Tibial nerve (tissue), 4 donors: ENCODE measurements around the gene SQOR. TPM values are rescaled to one million over a fixed set of nuclear protein-coding genes. Genes with fewer than 3 reads are reported as not detected.
A peak's percentile ranks its signal among the peaks of the same experiment; 100 is the strongest.

Experiments
- DNase-seq, 2 donors: peaks; one replicate each; pipeline ENCODE4 v3.0.0-alpha.2; 2019; ENCODE audit warnings: low spot score in 2 of 2
- H3K27ac ChIP-seq, 4 donors: fragments of 200-600 bp; sonication (generic) in 3 of 4; one replicate each; pipeline ENCODE4 v1.5.1; 2017 to 2019; ENCODE audit warnings: mild to moderate bottlenecking in 1 of 4
- H3K27me3 ChIP-seq, 2 donors: fragments of 200-600 bp; sonication (generic) in 1 of 2; one replicate each; pipeline versions ENCODE4 v1.5.1 to v1.6.0; 2017 to 2019
- H3K36me3 ChIP-seq, 3 donors: fragments of 200-600 bp; sonication (generic); one replicate each; pipeline ENCODE4 v1.5.1; 2018 to 2019
- H3K4me1 ChIP-seq, 4 donors: fragments of 200-600 bp; sonication (generic) in 3 of 4; one replicate each; pipeline ENCODE4 v1.5.1; 2017 to 2019
- H3K4me3 ChIP-seq, 4 donors: fragments of 200-600 bp; sonication (generic) in 3 of 4; one replicate each; pipeline ENCODE4 v1.5.1; 2017 to 2019; ENCODE audit warnings: mild to moderate bottlenecking in 1 of 4, moderate library complexity in 1 of 4
- H3K9me3 ChIP-seq, 4 donors: fragments of 200-600 bp; sonication (generic) in 3 of 4; one replicate each; pipeline ENCODE4 v1.5.1; 2017 to 2019
- EP300 ChIP-seq, 2 donors: sonication (generic); formaldehyde crosslinking; IDR thresholded peaks; one replicate each; pipeline ENCODE4 v1.6.1; 2017; ENCODE audit warnings: antibody characterized with exemption in 2 of 2, mild to moderate bottlenecking in 1 of 2
- POLR2A ChIP-seq, 2 donors: fragments of 450-650 bp; IDR thresholded peaks; one replicate each; pipeline ENCODE4 v1.6.1; 2017; ENCODE audit warnings: antibody characterized with exemption in 2 of 2, mild to moderate bottlenecking in 2 of 2, moderate library complexity in 2 of 2
- WGBS, 2 donors: methylation state at CpG; one replicate each; pipeline ENCODE4 v1.1.5; 2018; 5-methylcytosine and 5-hydroxymethylcytosine counted together
- total RNA-seq, 4 donors: library from RNA; depleted of rRNA; stranded (reverse); fragments of >200 nt; gene quantifications; one replicate each; pipeline ENCODE4 v1.1.0, GENCODE V29; 2016
- TF ChIP-seq, protein P1 (sequence below), 5 experiments: fragments of 200-600 bp in 3 of 5; fragments of 450-650 bp in 2 of 5; sonication (generic) in 3 of 5; IDR thresholded peaks; one replicate each; pipeline ENCODE4 v1.5.1; 2016 to 2019; ENCODE audit warnings: antibody characterized with exemption in 5 of 5, mild to moderate bottlenecking in 3 of 5, moderate library complexity in 2 of 5

The SQOR gene
- 10 to 100 TPM; 50.4 to 96.1 (median 60.2) TPM for total RNA-seq

DNA sequence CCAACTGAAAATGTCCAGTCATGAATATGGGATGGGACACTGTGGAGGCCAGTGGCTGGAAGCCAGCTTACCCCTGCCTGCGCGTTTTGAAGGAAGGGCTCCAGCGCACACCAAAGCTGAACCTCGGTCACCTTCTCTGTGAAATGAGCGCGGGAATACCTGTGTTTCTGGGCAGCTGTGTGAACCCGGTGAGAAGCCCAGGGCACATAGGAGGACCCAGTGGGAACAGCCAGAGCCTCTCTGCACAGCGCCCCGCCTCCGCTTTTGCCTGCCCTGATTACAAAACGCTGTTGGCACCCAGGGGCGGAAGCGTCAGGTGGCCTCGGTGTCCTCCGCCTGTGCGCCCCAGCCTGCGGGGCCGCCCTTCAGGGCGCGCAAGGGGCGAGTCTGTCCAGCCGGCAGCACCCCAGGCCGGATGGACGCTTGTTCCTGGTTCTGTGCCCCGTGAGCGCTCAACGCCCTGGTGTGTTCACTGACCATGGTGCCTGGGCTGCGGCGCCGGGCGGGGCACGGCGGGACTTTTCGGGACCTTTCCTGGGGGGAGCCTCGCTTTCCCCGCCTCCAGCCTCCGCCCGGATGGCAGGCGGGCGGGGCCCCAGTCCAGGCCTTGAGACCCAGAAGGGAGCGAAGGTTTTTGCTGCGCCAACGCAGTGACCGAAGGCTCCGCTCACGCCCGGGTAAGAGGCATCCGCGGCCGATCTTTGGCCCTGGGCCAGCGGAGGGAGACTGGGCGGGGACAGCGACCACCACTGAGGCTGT is at the start of gene SQOR:
TSS of gene SQOR (plus strand) at position 598 of the 759 bp plus-strand sequence. CDS start 23,895 bp downstream, outside the sequence.
- Histone ChIP-seq H3K4me1 (peaks cover 0 to 47% (median 22%) of the 10 kb centered on the region in 4 donors), H3K27me3 (no peaks in the 10 kb centered on the region), H3K4me3 (peak within 1 kb of the TSS; percentile 66 to 73 (median 69)), H3K9me3 (no peaks in the 10 kb centered on the region), H3K36me3 (no peaks in the 10 kb centered on the region), H3K27ac (peak within 1 kb of the TSS; percentile 81 to 92 (median 87))
- 3% methylated on average over 27 to 41 of the region's 53 CpGs for WGBS, 2 donors
- TF ChIP-seq EP300 (IDR thresholded peaks at IDR 0.05): peak; percentile 23 to 87
- peak; percentile 29 to 74 for TF ChIP-seq POLR2A (IDR thresholded peaks at IDR 0.05)
- TF ChIP-seq, protein P1, sequence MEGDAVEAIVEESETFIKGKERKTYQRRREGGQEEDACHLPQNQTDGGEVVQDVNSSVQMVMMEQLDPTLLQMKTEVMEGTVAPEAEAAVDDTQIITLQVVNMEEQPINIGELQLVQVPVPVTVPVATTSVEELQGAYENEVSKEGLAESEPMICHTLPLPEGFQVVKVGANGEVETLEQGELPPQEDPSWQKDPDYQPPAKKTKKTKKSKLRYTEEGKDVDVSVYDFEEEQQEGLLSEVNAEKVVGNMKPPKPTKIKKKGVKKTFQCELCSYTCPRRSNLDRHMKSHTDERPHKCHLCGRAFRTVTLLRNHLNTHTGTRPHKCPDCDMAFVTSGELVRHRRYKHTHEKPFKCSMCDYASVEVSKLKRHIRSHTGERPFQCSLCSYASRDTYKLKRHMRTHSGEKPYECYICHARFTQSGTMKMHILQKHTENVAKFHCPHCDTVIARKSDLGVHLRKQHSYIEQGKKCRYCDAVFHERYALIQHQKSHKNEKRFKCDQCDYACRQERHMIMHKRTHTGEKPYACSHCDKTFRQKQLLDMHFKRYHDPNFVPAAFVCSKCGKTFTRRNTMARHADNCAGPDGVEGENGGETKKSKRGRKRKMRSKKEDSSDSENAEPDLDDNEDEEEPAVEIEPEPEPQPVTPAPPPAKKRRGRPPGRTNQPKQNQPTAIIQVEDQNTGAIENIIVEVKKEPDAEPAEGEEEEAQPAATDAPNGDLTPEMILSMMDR (IDR thresholded peaks at IDR 0.05): no peak
- peak; percentile 67 to 68 for DNase-seq

DNA sequence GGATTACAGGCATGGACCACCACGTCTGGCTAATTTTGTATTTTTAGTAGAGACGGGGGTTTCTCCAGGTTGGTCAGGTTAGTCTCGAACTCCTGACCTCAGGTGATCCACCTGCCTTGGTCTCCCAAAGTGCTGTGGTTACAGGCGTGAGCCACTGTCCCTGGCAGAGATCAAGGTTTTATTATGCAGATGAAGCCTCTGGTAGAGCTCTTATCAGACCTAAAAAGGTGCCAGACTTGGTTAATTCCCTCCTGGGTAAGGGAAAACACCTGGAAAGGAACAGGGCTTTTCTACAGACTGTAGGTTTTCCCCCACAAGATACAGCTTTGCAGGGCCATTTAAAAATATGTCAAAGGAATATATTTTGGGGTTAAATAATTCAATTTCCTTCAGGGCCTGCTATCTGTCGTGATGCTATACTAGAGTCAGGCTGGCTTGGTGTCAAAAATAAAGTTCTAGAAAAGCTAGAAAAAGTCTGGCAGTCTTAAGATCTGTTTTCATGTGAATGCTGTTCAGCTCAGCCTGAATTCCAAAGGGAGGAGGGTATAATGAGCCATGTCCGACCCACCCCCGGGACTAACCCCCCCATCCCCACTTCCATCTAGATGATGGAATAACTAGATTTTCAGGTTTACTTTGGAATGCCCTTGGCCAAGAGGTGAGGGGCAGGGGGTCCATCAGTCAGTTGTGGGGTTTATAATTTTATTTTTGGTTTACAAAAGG is 49.6 kb upstream of the SQOR start:
- Histone ChIP-seq H3K9me3 (no peaks in the 10 kb centered on the region), H3K36me3 (no peaks in the 10 kb centered on the region), H3K4me1 (peaks cover 0 to 43% (median 18%) of the 10 kb centered on the region in 4 donors), H3K27ac (peak overlapping the region in 2 of 4 donors; percentile 93 to 100), H3K4me3 (no peak overlapping the region), H3K27me3 (no peaks in the 10 kb centered on the region)
- TF ChIP-seq, protein P1 (IDR thresholded peaks at IDR 0.05): no peak
- no peak for DNase-seq
- WGBS, 2 donors: 63 to 66% methylated on average over 7 of the region's 7 CpGs

DNA sequence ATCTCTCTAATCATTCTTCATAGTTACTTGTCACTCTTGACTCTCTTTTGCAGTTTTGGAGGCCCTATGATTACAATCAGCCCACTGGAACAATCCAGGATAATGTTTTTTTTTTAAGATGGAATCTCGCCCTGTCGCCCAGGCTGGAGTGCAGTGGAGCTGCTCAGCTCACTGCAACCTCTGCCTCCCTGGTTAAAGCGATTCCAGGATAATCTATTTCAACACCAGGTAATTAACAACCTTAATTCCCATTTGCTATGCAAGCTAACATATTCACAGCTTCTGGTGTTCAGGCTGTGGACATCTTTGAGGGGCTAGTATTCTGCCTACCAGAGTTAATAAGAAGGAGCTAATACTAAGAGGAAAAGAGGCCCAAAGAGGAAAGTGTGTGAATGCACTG is 48.7 kb upstream of the SQOR start:
- Histone ChIP-seq H3K36me3 (no peaks in the 10 kb centered on the region), H3K4me3 (peak overlapping the region; percentile 68 to 91 (median 77)), H3K4me1 (peaks cover 0 to 52% (median 20%) of the 10 kb centered on the region in 4 donors), H3K27ac (peak overlapping the region; percentile 93 to 100 (median 97)), H3K9me3 (no peaks in the 10 kb centered on the region), H3K27me3 (no peaks in the 10 kb centered on the region)
- TF ChIP-seq EP300 (IDR thresholded peaks at IDR 0.05): no peak
- TF ChIP-seq POLR2A (IDR thresholded peaks at IDR 0.05): no peak
- TF ChIP-seq, protein P1 (IDR thresholded peaks at IDR 0.05): no peak
- no peak for DNase-seq
- 73 to 76% methylated on average over 3 of the region's 3 CpGs for WGBS, 2 donors

- no peak for TF ChIP-seq EP300 (IDR thresholded peaks at IDR 0.05)
- no peak for TF ChIP-seq POLR2A (IDR thresholded peaks at IDR 0.05)
- TF ChIP-seq, protein P1 (IDR thresholded peaks at IDR 0.05): no peak
- H3K4me3 ChIP-seq: peak overlapping the region; percentile 68 to 91 (median 77)
- H3K27ac ChIP-seq: peak overlapping the region; percentile 93 to 100 (median 97)
- no peak for DNase-seq
- H3K27me3 ChIP-seq: no peaks in the 10 kb centered on the region
- peaks cover 0 to 57% (median 20%) of the 10 kb centered on the region in 4 donors for H3K4me1 ChIP-seq
- H3K36me3 ChIP-seq: no peaks in the 10 kb centered on the region
- 0 to 4% methylated on average over 13 to 14 of the region's 14 CpGs for WGBS, 2 donors
- H3K9me3 ChIP-seq: no peaks in the 10 kb centered on the region
These were observed 48.2 kb upstream of the SQOR start for GRCh38 chr15:45586601-45587094.
